Right kidney (tissue), 9 donors: ENCODE measurements around the gene PRR20B.
"Not testable (repeated sequence)": the region's sequence is repeated elsewhere in the genome, so short reads cannot be mapped to it uniquely, and the experiment has no call there.

Experiments used
- DNase-seq: peaks from one replicate; pipeline ENCODE4 v3.0.0-alpha.2; 2016
- long read RNA-seq, 8 donors: transcript quantifications; one replicate each; lab custom pipeline, GENCODE V29; 2026

PRR20B gene
- long read RNA-seq, donor 1, result 0 reads
- long read RNA-seq, donor 2, result 0 reads
- long read RNA-seq, donor 3, result 0 reads
- long read RNA-seq, donor 4, result 0 reads
- long read RNA-seq, donor 5, result 0 reads
- long read RNA-seq, donor 6, result 0 reads
- long read RNA-seq, donor 7, result 0 reads
- long read RNA-seq, donor 8, result 0 reads

GRCh38 chr13:57147188-57147587 lies at the start of gene PRR20B:
TSS of gene PRR20B (plus strand) at chr13:57147488. CDS start at chr13:57147875, 387 bp downstream.
- not testable (repeated sequence) for DNase-seq

- DNase-seq, result no peak
Measured at GRCh38 chr13:57114945-57115344, 32.3 kb upstream of the PRR20B start.

GRCh38 chr13:57123681-57124080 lies 23.6 kb upstream of the PRR20B start:
- DNase-seq, result no peak

- DNase-seq, result no peak
Measured at GRCh38 chr13:57128909-57129308, 18.4 kb upstream of the PRR20B start.

GRCh38 chr13:57136093-57136492 lies 11.2 kb upstream of the PRR20B start:
- no peak for DNase-seq

- no peak for DNase-seq
Measured at GRCh38 chr13:57137585-57137984, 9.7 kb upstream of the PRR20B start.

- DNase-seq, result no peak
Measured at GRCh38 chr13:57138988-57139387, 8.3 kb upstream of the PRR20B start.

GRCh38 chr13:57139781-57140180 lies 7.5 kb upstream of the PRR20B start:
- not testable (repeated sequence) for DNase-seq

- DNase-seq, result not testable (repeated sequence)
Measured at GRCh38 chr13:57140235-57140968, 6.9 kb upstream of the PRR20B start, which contains the start of gene PRR20A. TSS of gene PRR20A (plus strand) at chr13:57140918. CDS start at chr13:57141305, 387 bp downstream.

- not testable (repeated sequence) for DNase-seq
Measured at GRCh38 chr13:57148106-57148505, 818 bp downstream of the PRR20B start.

GRCh38 chr13:57153761-57154160 lies 6.5 kb downstream of the PRR20B start, which contains the start of gene PRR20C:
TSS of gene PRR20C (plus strand) at chr13:57154061. CDS start at chr13:57154448, 387 bp downstream.
- DNase-seq, result not testable (repeated sequence)

- not testable (repeated sequence) for DNase-seq
Measured at GRCh38 chr13:57160332-57160731, 13.0 kb downstream of the PRR20B start, which contains the start of gene PRR20D. TSS of gene PRR20D (plus strand) at chr13:57160632. CDS start at chr13:57161019, 387 bp downstream.

- DNase-seq, result not testable (repeated sequence)
Measured at GRCh38 chr13:57166897-57167296, 19.6 kb downstream of the PRR20B start, which contains the start of gene PRR20E. TSS of gene PRR20E (plus strand) at chr13:57167197. CDS start at chr13:57167584, 387 bp downstream.

- DNase-seq, result no peak
Measured at GRCh38 chr13:57191667-57192066, 44.4 kb downstream of the PRR20B start.
